Uterus (tissue), 2 donors: ENCODE measurements around the gene EME2.

ENCODE experiments used
- CTCF ChIP-seq, 4 experiments: fragments of 200-600 bp in 2 of 4; fragments of 450-650 bp in 2 of 4; sonication (generic) in 2 of 4; IDR thresholded peaks; one replicate each; pipeline ENCODE4 v1.5.1; 2016 to 2019; ENCODE audit warnings: antibody characterized with exemption in 4 of 4, mild to moderate bottlenecking in 2 of 4, moderate library complexity in 1 of 4
- POLR2A ChIP-seq, 2 donors: fragments of 450-650 bp; IDR thresholded peaks; one replicate each; pipeline ENCODE4 v1.6.1; 2016; ENCODE audit warnings: antibody characterized with exemption in 2 of 2, mild to moderate bottlenecking in 1 of 2, moderate library complexity in 1 of 2

GRCh38 chr16:1820096-1820945 lies 47.7 kb downstream of the EME2 start:
- TF ChIP-seq CTCF (IDR thresholded peaks at IDR 0.05) (no peak), POLR2A (IDR thresholded peaks at IDR 0.05) (no peak)
